Epithelial cell of esophagus (primary cell): ENCODE measurements around the gene ADGRL3.

ENCODE experiments used
- DNase-seq: peaks from one replicate; pipeline ENCODE4 v3.0.0; 2010; ENCODE audit warnings: low read depth
- H3K4me3 ChIP-seq: 2 replicates; pipeline ENCODE4 v1.5.1; 2011; ENCODE audit warnings: mild to moderate bottlenecking, low read length, control low read depth
- CTCF ChIP-seq: IDR thresholded peaks from 2 replicates; pipeline ENCODE4 v1.5.1; 2011; ENCODE audit warnings: low read depth, mild to moderate bottlenecking, low read length, control low read depth, inconsistent platforms; ENCODE audit not compliant: insufficient read depth; ENCODE audit errors: missing control alignments

The ADGRL3 gene

DNA sequence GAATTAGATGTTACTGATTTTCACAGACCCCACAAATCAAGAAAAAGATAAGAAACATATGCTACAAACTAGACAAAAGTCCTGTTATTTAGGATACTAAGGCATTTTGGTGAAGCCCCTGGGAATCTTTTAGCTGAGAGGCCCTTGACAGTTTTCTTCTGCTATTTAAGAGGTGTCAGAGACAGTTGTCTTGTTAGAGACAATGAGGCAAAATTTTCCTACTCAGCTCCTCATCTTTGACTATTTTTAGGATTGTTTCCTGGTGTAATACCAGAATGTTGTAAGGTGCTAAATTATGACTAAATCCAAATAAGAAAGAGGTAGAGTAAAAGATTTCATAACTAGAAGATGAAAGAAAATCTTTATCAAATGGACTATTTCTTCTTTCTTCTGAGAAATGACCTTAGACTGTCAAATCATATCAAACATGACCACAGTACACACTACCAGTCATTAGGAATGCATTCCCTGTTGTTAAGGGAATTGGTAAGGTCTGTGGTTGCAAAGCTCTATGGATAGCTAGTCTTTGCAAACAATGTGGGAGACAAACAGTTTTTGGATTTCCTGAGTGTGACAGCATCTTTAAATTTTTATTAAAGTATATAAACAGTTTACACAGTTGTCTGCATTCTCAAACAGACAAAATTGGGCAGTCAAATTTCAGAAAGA, 926.1 kb downstream of the ADGRL3 start:
- H3K4me3 ChIP-seq = no peak overlapping the region
- no peak for TF ChIP-seq CTCF
- DNase-seq = no peak
